GM23338 (cell line): ENCODE results near the gene TOX2. TPM values are rescaled to one million over a fixed set of nuclear protein-coding genes. Genes with fewer than 3 reads are reported as not detected.

Experiments
- ATAC-seq: fragments of 200-7000 bp; cut with Tn5 transposase; 3 replicates; pipeline ENCODE4 v1.9.1; 2020
- DNase-seq: peaks from one replicate; pipeline ENCODE4 v3.0.0-alpha.2; 2015; ENCODE audit warnings: low spot score
- H2AFZ ChIP-seq: fragments of 200-600 bp; sonication (generic); 2 replicates; pipeline ENCODE4 v1.8.0; 2016; ENCODE audit warnings: antibody characterized with exemption, mild to moderate bottlenecking, moderate library complexity
- H3F3A ChIP-seq: fragments of 200-600 bp; sonication (generic); replicated peaks from 2 replicates; pipeline ENCODE4 v1.8.0; 2017; ENCODE audit warnings: antibody characterized with exemption, mixed run types, low read depth
- H3K27ac ChIP-seq: fragments of 200-600 bp; sonication (generic); 2 replicates; pipeline ENCODE4 v1.6.1; 2016; ENCODE audit warnings: low read depth
- H3K27me3 ChIP-seq: fragments of 200-600 bp; sonication (generic); 2 replicates; pipeline ENCODE4 v1.8.0; 2016; ENCODE audit warnings: mild to moderate bottlenecking, mixed run types, moderate library complexity; ENCODE audit not compliant: insufficient read depth
- H3K36me3 ChIP-seq: fragments of 200-600 bp; sonication (generic); 2 replicates; pipeline ENCODE4 v1.8.0; 2016; ENCODE audit warnings: mild to moderate bottlenecking; ENCODE audit not compliant: insufficient read depth
- H3K4me1 ChIP-seq: fragments of 200-600 bp; sonication (generic); 2 replicates; pipeline ENCODE4 v1.8.0; 2016; ENCODE audit warnings: mild to moderate bottlenecking, moderate library complexity; ENCODE audit not compliant: insufficient read depth
- H3K4me2 ChIP-seq: fragments of 200-600 bp; sonication (generic); 2 replicates; pipeline ENCODE4 v1.7.1; 2017; ENCODE audit warnings: mixed run types
- H3K4me3 ChIP-seq: fragments of 200-600 bp; sonication (generic); 2 replicates; pipeline ENCODE4 v1.6.1; 2016; ENCODE audit warnings: mixed run types
- H3K79me2 ChIP-seq: fragments of 200-600 bp; sonication (generic); replicated peaks from 2 replicates; pipeline ENCODE4 v1.8.0; 2017; ENCODE audit warnings: mild to moderate bottlenecking; ENCODE audit not compliant: insufficient read depth
- H3K9me2 ChIP-seq: fragments of 200-600 bp; sonication (generic); 2 replicates; pipeline ENCODE4 v1.8.0; 2017; ENCODE audit not compliant: insufficient read depth
- H4K20me1 ChIP-seq: fragments of 200-600 bp; sonication (generic); replicated peaks from 2 replicates; pipeline ENCODE4 v1.8.0; 2017; ENCODE audit warnings: mild to moderate bottlenecking; ENCODE audit not compliant: insufficient read depth
- H3K27ac Mint-ChIP-seq: 2 replicates; pipeline ENCODE4 v1.8.0; 2020; ENCODE audit warnings: inconsistent platforms, mild to moderate bottlenecking, moderate library complexity, mixed read lengths
- H3K27me3 Mint-ChIP-seq: 3 replicates; pipeline ENCODE4 v1.8.0; 2022; ENCODE audit warnings: low read depth, mild to moderate bottlenecking, moderate library complexity, mixed read lengths, inconsistent platforms; ENCODE audit not compliant: insufficient read depth, poor library complexity
- H3K36me3 Mint-ChIP-seq: 3 replicates; pipeline ENCODE4 v1.8.0; 2021; ENCODE audit warnings: low read depth, mild to moderate bottlenecking, inconsistent platforms, moderate library complexity, mixed read lengths
- H3K4me1 Mint-ChIP-seq: 3 replicates; pipeline ENCODE4 v1.8.0; 2020; ENCODE audit warnings: mild to moderate bottlenecking, inconsistent platforms, mixed read lengths
- H3K4me3 Mint-ChIP-seq: 3 replicates; pipeline ENCODE4 v1.8.0; 2021; ENCODE audit warnings: moderate library complexity, mild to moderate bottlenecking, inconsistent platforms, mixed read lengths
- H3K9me3 Mint-ChIP-seq: 3 replicates; pipeline ENCODE4 v1.8.0; 2020; ENCODE audit warnings: moderate library complexity, mild to moderate bottlenecking, inconsistent platforms, mixed read lengths
- CREB1 ChIP-seq: fragments of 250-450 bp; sonication (Bioruptor Pico); IDR thresholded peaks from 2 replicates; pipeline ENCODE4 v1.5.0; 2020; ENCODE audit warnings: low read depth, mild to moderate bottlenecking, moderate library complexity
- CTCF ChIP-seq, 2 experiments: fragments of 200-600 bp in 1 of 2; sonication (generic) in 1 of 2; conservative IDR thresholded peaks; 2 replicates each; pipeline versions ENCODE4 v1.5.1 to v1.6.1; 2016 to 2017; ENCODE audit warnings: antibody characterized with exemption in 2 of 2, low read depth in 2 of 2, mild to moderate bottlenecking in 2 of 2, moderate library complexity in 1 of 2
- ETS1 ChIP-seq: IDR thresholded peaks from 2 replicates; pipeline ENCODE4 v1.6.1; 2016; ENCODE audit warnings: antibody characterized with exemption
- EZH2 ChIP-seq: fragments of 200-600 bp; sonication (generic); IDR thresholded peaks from one replicate; pipeline ENCODE4 v1.8.0; 2017; ENCODE audit warnings: antibody characterized with exemption, mild to moderate bottlenecking, low read depth; ENCODE audit not compliant: unreplicated experiment
- EZH2phosphoT487 ChIP-seq: fragments of 200-600 bp; sonication (generic); IDR thresholded peaks from one replicate; pipeline ENCODE4 v1.8.1; 2018; ENCODE audit warnings: antibody characterized with exemption; ENCODE audit not compliant: unreplicated experiment
- JUNB ChIP-seq: IDR thresholded peaks from one replicate; pipeline ENCODE4 v1.6.1; 2016; ENCODE audit warnings: antibody characterized with exemption; ENCODE audit not compliant: unreplicated experiment
- NANOG ChIP-seq: IDR thresholded peaks from 2 replicates; pipeline ENCODE4 v1.6.1; 2016; ENCODE audit warnings: antibody characterized with exemption, borderline replicate concordance
- POLR2AphosphoS5 ChIP-seq: IDR thresholded peaks from 2 replicates; pipeline ENCODE4 v1.6.1; 2016; ENCODE audit warnings: antibody characterized with exemption, low read depth
- STAT1 ChIP-seq: IDR thresholded peaks from one replicate; pipeline ENCODE4 v1.6.1; 2016; ENCODE audit warnings: antibody characterized with exemption; ENCODE audit not compliant: unreplicated experiment
- ZNF114 ChIP-seq: fragments of 250-450 bp; sonication (Bioruptor Pico); IDR thresholded peaks from 2 replicates; pipeline ENCODE4 v1.5.0; 2020; ENCODE audit warnings: mild to moderate bottlenecking, moderate library complexity
- ZNF331 ChIP-seq: fragments of 250-450 bp; sonication (Bioruptor Pico); IDR thresholded peaks from 2 replicates; pipeline ENCODE4 v1.5.0; 2020; ENCODE audit warnings: low read depth, mild to moderate bottlenecking, moderate library complexity
- ZNF462 ChIP-seq: fragments of 250-450 bp; sonication (Bioruptor Pico); IDR thresholded peaks from 2 replicates; pipeline ENCODE4 v1.5.0; 2020; ENCODE audit warnings: mild to moderate bottlenecking, moderate library complexity
- polyA plus RNA-seq: library from polyadenylated mRNA; unstranded; fragments of >200 nt; fragmentation: Nextera tagmentation; extraction: Ambion mirVana; gene quantifications from 2 replicates; pipeline ENCODE4 v1.2.1, GENCODE V29; 2016
- total RNA-seq: library from RNA; depleted of rRNA; stranded (reverse); fragments of >200 nt; shearing (Covaris generic); gene quantifications from 2 replicates; pipeline ENCODE4 v1.2.3, GENCODE V29; 2014

Gene TOX2
- total and polyA plus RNA-seq, 2 experiments from 2014 or later, result 1.4 to 1.5 TPM

GRCh38 chr20:43972692-43973091 is 58.0 kb downstream of the TOX2 start (continued):
- TF ChIP-seq ZNF462 (CRISPR knock-in tag) (no peak), NANOG (no peak), POLR2AphosphoS5 (no peak)

- Histone ChIP-seq H2AFZ (no peak overlapping the region), H3K27ac (no peak overlapping the region), H3K36me3 (no peaks in the 10 kb centered on the region), H3K4me2 (no peak overlapping the region), H3K4me3 (no peak overlapping the region), H3F3A (no peaks in the 10 kb centered on the region), H3K27me3 (no peaks in the 10 kb centered on the region), H3K79me2 (no peaks in the 10 kb centered on the region), H3K9me2 (0 out of 2 replicates have a peak, but pooled peaks cover 2% of the 10 kb centered on the region), H3K4me1 (peaks cover 8% of the 10 kb centered on the region), H4K20me1 (no peaks in the 10 kb centered on the region)
- no peak overlapping the region for H3K4me3 Mint-ChIP-seq
- H3K4me1 Mint-ChIP-seq, result peaks cover 9% of the 10 kb centered on the region
- ATAC-seq (no peak), DNase-seq (no peak)
- no peaks in the 10 kb centered on the region for H3K9me3 Mint-ChIP-seq
- no peak overlapping the region; the same call in 1 of the 2 replicates for H3K27ac Mint-ChIP-seq
- peaks cover 2% of the 10 kb centered on the region for H3K27me3 Mint-ChIP-seq
- no peaks in the 10 kb centered on the region for H3K36me3 Mint-ChIP-seq
- TF ChIP-seq STAT1, result no peak
- no peak for TF ChIP-seq POLR2AphosphoS5
- no peak for TF ChIP-seq EZH2
- no peak for TF ChIP-seq ZNF114 (CRISPR knock-in tag)
- TF ChIP-seq NANOG, result no peak
- TF ChIP-seq JUNB, result no peak
- TF ChIP-seq ZNF331 (CRISPR knock-in tag), result no peak
- no peak for TF ChIP-seq CREB1
- TF ChIP-seq CTCF (conservative IDR thresholded peaks at IDR 0.05; ENCODE audit: low read depth in 2 of 2), result no peak
- TF ChIP-seq EZH2phosphoT487, result no peak
- TF ChIP-seq ETS1, result no peak
Observed at GRCh38 chr20:43973231-43973630, 58.6 kb downstream of the TOX2 start.
